Gastroesophageal sphincter (tissue), 4 donors: Measurements from ENCODE around the gene DNAI1. TPM values are rescaled to one million over a fixed set of nuclear protein-coding genes. Genes with fewer than 3 reads are reported as not detected.
A peak's percentile ranks its signal among the peaks of the same experiment; 100 is the strongest.

Experiments
- ATAC-seq: fragments of 150-250 bp; one replicate; pipeline ENCODE4 v1.9.1; 2016; ENCODE audit warnings: mild to moderate bottlenecking, moderate library complexity
- H3K27ac ChIP-seq, 4 donors: fragments of 200-600 bp; sonication (generic) in 3 of 4; 1 replicate in 3 of 4; 2 replicates in 1 of 4; pipeline ENCODE4 v1.5.1; 2016 to 2019
- H3K27me3 ChIP-seq: fragments of 200-600 bp; sonication (generic); one replicate; pipeline ENCODE4 v1.5.1; 2019
- H3K36me3 ChIP-seq, 2 donors: fragments of 200-600 bp; sonication (generic); one replicate each; pipeline ENCODE4 v1.5.1; 2019; ENCODE audit warnings: control low read depth in 1 of 2
- H3K4me1 ChIP-seq, 3 donors: fragments of 200-600 bp; sonication (generic); 1 replicate in 2 of 3; 2 replicates in 1 of 3; pipeline ENCODE4 v1.5.1; 2016 to 2019; ENCODE audit warnings: control low read depth in 2 of 3
- H3K4me3 ChIP-seq, 2 donors: fragments of 200-600 bp; sonication (generic); one replicate each; pipeline ENCODE4 v1.5.1; 2019; ENCODE audit warnings: mild to moderate bottlenecking in 1 of 2, moderate library complexity in 1 of 2
- H3K9me3 ChIP-seq, 3 donors: fragments of 200-600 bp; sonication (generic); one replicate each; pipeline ENCODE4 v1.5.1; 2017 to 2019; ENCODE audit warnings: control low read depth in 2 of 3
- CTCF ChIP-seq, 4 experiments: fragments of 200-600 bp in 2 of 4; fragments of 450-650 bp in 2 of 4; sonication (generic) in 1 of 4; IDR thresholded peaks; one replicate each; pipeline ENCODE4 v1.5.1; 2017 to 2019; ENCODE audit warnings: antibody characterized with exemption in 4 of 4, mild to moderate bottlenecking in 2 of 4, moderate library complexity in 2 of 4
- EP300 ChIP-seq: sonication (generic); formaldehyde crosslinking; IDR thresholded peaks from one replicate; pipeline ENCODE4 v1.6.1; 2017; ENCODE audit warnings: antibody characterized with exemption, mild to moderate bottlenecking
- POLR2A ChIP-seq, 2 donors: fragments of 450-650 bp; IDR thresholded peaks; one replicate each; pipeline ENCODE4 v1.6.1; 2017; ENCODE audit warnings: antibody characterized with exemption in 2 of 2, mild to moderate bottlenecking in 2 of 2, moderate library complexity in 1 of 2
- POLR2AphosphoS5 ChIP-seq: sonication (generic); formaldehyde crosslinking; IDR thresholded peaks from one replicate; pipeline ENCODE4 v1.6.1; 2017; ENCODE audit warnings: antibody characterized with exemption
- WGBS, 2 donors: methylation state at CpG; one replicate each; pipeline ENCODE4 v1.1.5; 2018; ENCODE audit warnings: low coverage in 1 of 2; 5-methylcytosine and 5-hydroxymethylcytosine counted together
- total RNA-seq, 4 donors: library from RNA; depleted of rRNA; stranded (reverse); fragments of >200 nt; gene quantifications; one replicate each; pipeline ENCODE4 v1.1.0, GENCODE V29; 2016

Gene DNAI1
- total RNA-seq, 4 donors from 2014 or later = not detected

- H3K27me3 ChIP-seq = no peaks in the 10 kb centered on the region
- no peak for ATAC-seq
- H3K4me3 ChIP-seq = no peak overlapping the region
- H3K27ac ChIP-seq = no peak overlapping the region
- whole genome bisulfite sequencing, 2 donors = 73% methylated on average over 3 of the region's 6 CpGs; no CpG with 5 or more reads in 1 of the 2 donors
- TF ChIP-seq POLR2AphosphoS5 = no peak
- no peak for TF ChIP-seq EP300
- no peak for TF ChIP-seq CTCF (IDR thresholded peaks at IDR 0.05)
- TF ChIP-seq POLR2A (IDR thresholded peaks at IDR 0.05) = no peak
- peaks cover 0 to 18% (median 6%) of the 10 kb centered on the region in 3 donors for H3K4me1 ChIP-seq
- H3K9me3 ChIP-seq = no peaks in the 10 kb centered on the region
- no peaks in the 10 kb centered on the region for H3K36me3 ChIP-seq
Observed at GRCh38 chr9:34520505-34521385, 62.1 kb downstream of the DNAI1 start.

GRCh38 chr9:34521406-34522045 lies 62.9 kb downstream of the DNAI1 start:
- no CpG with 5 or more reads among the region's 11 CpGs for WGBS, 2 donors
- TF ChIP-seq POLR2A (IDR thresholded peaks at IDR 0.05) = no peak
- no peaks in the 10 kb centered on the region for H3K9me3 ChIP-seq
- H3K4me1 ChIP-seq = peaks cover 0 to 18% (median 6%) of the 10 kb centered on the region in 3 donors
- no peak overlapping the region for H3K27ac ChIP-seq
- H3K4me3 ChIP-seq = no peak overlapping the region
- no peaks in the 10 kb centered on the region for H3K36me3 ChIP-seq
- ATAC-seq = no peak
- no peaks in the 10 kb centered on the region for H3K27me3 ChIP-seq

- peak; percentile 5 for ATAC-seq
- Histone ChIP-seq H3K27ac (peak overlapping the region in 3 of 4 donors; percentile 49 to 64 (median 51)), H3K4me1 (peaks cover 0 to 18% (median 6%) of the 10 kb centered on the region in 3 donors), H3K4me3 (peak overlapping the region; percentile 4 to 64), H3K27me3 (no peaks in the 10 kb centered on the region), H3K36me3 (no peaks in the 10 kb centered on the region), H3K9me3 (no peaks in the 10 kb centered on the region)
- 21 to 38% methylated on average over 3 to 6 of the region's 31 CpGs for WGBS, 2 donors
- no peak for TF ChIP-seq EP300
- no peak for TF ChIP-seq POLR2A (IDR thresholded peaks at IDR 0.05)
- TF ChIP-seq CTCF (IDR thresholded peaks at IDR 0.05) = no peak
- no peak for TF ChIP-seq POLR2AphosphoS5
Observed at GRCh38 chr9:34522091-34522887, 63.7 kb downstream of the DNAI1 start.

- ATAC-seq = peak; percentile 97
- peak within 1 kb of the TSS; percentile 4 to 64 for H3K4me3 ChIP-seq
- TF ChIP-seq POLR2AphosphoS5 (no peak), CTCF (IDR thresholded peaks at IDR 0.05) (peak in 3 of 4 experiments; percentile 17 to 47 (median 43)), EP300 (no peak)
- no peaks in the 10 kb centered on the region for H3K9me3 ChIP-seq
- 35% methylated on average over 4 of the region's 63 CpGs; no CpG with 5 or more reads in 1 of the 2 donors for WGBS, 2 donors
- peak within 1 kb of the TSS in 3 of 4 donors; percentile 49 to 64 (median 59) for H3K27ac ChIP-seq
- H3K4me1 ChIP-seq = peaks cover 0 to 18% (median 6%) of the 10 kb centered on the region in 3 donors
- H3K36me3 ChIP-seq = no peaks in the 10 kb centered on the region
- H3K27me3 ChIP-seq = no peaks in the 10 kb centered on the region
Observed at GRCh38 chr9:34522971-34523797, 64.6 kb downstream of the DNAI1 start, which contains the start of gene ENHO. TSS of gene ENHO (minus strand) at chr9:34522990. CDS start at chr9:34521695, 1,295 bp downstream.
